ENCODE data around the gene ANGPTL7. TPM values are rescaled to one million over a fixed set of nuclear protein-coding genes. Genes with fewer than 3 reads are reported as not detected.

The ANGPTL7 gene
- total RNA-seq, 2 experiments from 2014 or later = not detected

GRCh38 chr1:11151826-11152612 lies 37.1 kb upstream of the ANGPTL7 start:
- DNase-seq (no peak), ATAC-seq (no peak)
- Mint-ChIP-seq H3K4me1 (ENCODE audit: low read depth) (peaks cover 6% of the 10 kb centered on the region), H3K9me3 (no peaks in the 10 kb centered on the region), H3K36me3 (ENCODE audit: low read depth) (peaks cover 16% of the 10 kb centered on the region), H3K27me3 (no peaks in the 10 kb centered on the region), H3K4me3 (no peak overlapping the region), H3K27ac (no peak overlapping the region)
- ChIA-PET POLR2A (no interaction called here), CTCF (interaction anchor here (3.8 kb wide), 1 partner anchor 114 kb away, joined by 21 read pairs; no protein-coding TSS in a partner anchor)
- intact Hi-C loops (cut with micrococcal nuclease) = no loop called here
- no peak for TF ChIP-seq CTCF (IDR thresholded peaks at IDR 0.05)

- H3K4me3 Mint-ChIP-seq = no peak overlapping the region
- ChIA-PET CTCF (interaction anchor here (3.8 kb wide), 1 partner anchor 115 kb away, joined by 21 read pairs; no protein-coding TSS in a partner anchor), POLR2A (no interaction called here)
- no peaks in the 10 kb centered on the region for H3K9me3 Mint-ChIP-seq
- peaks cover 12% of the 10 kb centered on the region for H3K4me1 Mint-ChIP-seq (ENCODE audit: low read depth)
- peaks cover 16% of the 10 kb centered on the region for H3K36me3 Mint-ChIP-seq (ENCODE audit: low read depth)
- H3K27ac Mint-ChIP-seq = no peak overlapping the region
- ATAC-seq = no peak
- intact Hi-C loops (cut with micrococcal nuclease) = no loop called here
- no peak for TF ChIP-seq CTCF (IDR thresholded peaks at IDR 0.05)
- no peaks in the 10 kb centered on the region for H3K27me3 Mint-ChIP-seq
- no peak for DNase-seq
These were observed 36.4 kb upstream of the ANGPTL7 start for GRCh38 chr1:11152755-11153154.

GRCh38 chr1:11153184-11153583 lies 36.0 kb upstream of the ANGPTL7 start:
- Mint-ChIP-seq H3K27ac (no peak overlapping the region), H3K27me3 (no peaks in the 10 kb centered on the region), H3K9me3 (no peaks in the 10 kb centered on the region), H3K36me3 (ENCODE audit: low read depth) (peaks cover 16% of the 10 kb centered on the region), H3K4me1 (ENCODE audit: low read depth) (peaks cover 14% of the 10 kb centered on the region), H3K4me3 (no peak overlapping the region)
- DNase-seq (no peak), ATAC-seq (no peak)
- CTCF ChIA-PET = interaction anchor here (3.8 kb wide), 1 partner anchor 115 kb away, joined by 21 read pairs; no protein-coding TSS in a partner anchor
- no peak for TF ChIP-seq CTCF (IDR thresholded peaks at IDR 0.05)
- intact Hi-C loops (cut with micrococcal nuclease) = no loop called here
- POLR2A ChIA-PET = no interaction called here

GRCh38 chr1:11156441-11156840 lies 32.7 kb upstream of the ANGPTL7 start:
- ATAC-seq = no peak
- H3K27ac Mint-ChIP-seq = peak overlapping the region; percentile 5
- DNase-seq = no peak
- no peaks in the 10 kb centered on the region for H3K27me3 Mint-ChIP-seq
- peaks cover 18% of the 10 kb centered on the region for H3K4me1 Mint-ChIP-seq (ENCODE audit: low read depth)
- no peaks in the 10 kb centered on the region for H3K9me3 Mint-ChIP-seq
- no peak for TF ChIP-seq CTCF (IDR thresholded peaks at IDR 0.05)
- peaks cover 18% of the 10 kb centered on the region for H3K36me3 Mint-ChIP-seq (ENCODE audit: low read depth)
- POLR2A ChIA-PET = no interaction called here
- CTCF ChIA-PET = interaction anchor here (1.0 kb wide), 1 partner anchor 119 kb away, joined by 3 read pairs; no protein-coding TSS in a partner anchor
- H3K4me3 Mint-ChIP-seq = no peak overlapping the region
- intact Hi-C loops (cut with micrococcal nuclease) = no loop called here

GRCh38 chr1:11156963-11157362 lies 32.2 kb upstream of the ANGPTL7 start:
- peaks cover 20% of the 10 kb centered on the region for H3K36me3 Mint-ChIP-seq (ENCODE audit: low read depth)
- no peak for ATAC-seq
- no peak overlapping the region for H3K4me3 Mint-ChIP-seq

More at GRCh38 chr1:11156963-11157362, 32.2 kb upstream of the ANGPTL7 start:
- Mint-ChIP-seq H3K27me3 (no peaks in the 10 kb centered on the region), H3K27ac (peak overlapping the region; percentile 5), H3K9me3 (no peaks in the 10 kb centered on the region), H3K4me1 (ENCODE audit: low read depth) (peaks cover 18% of the 10 kb centered on the region)
- intact Hi-C loops (cut with micrococcal nuclease) = no loop called here
- POLR2A ChIA-PET = no interaction called here
- no peak for DNase-seq
- CTCF ChIA-PET = interaction anchor here (1.0 kb wide), 1 partner anchor 119 kb away, joined by 3 read pairs; no protein-coding TSS in a partner anchor
- no peak for TF ChIP-seq CTCF (IDR thresholded peaks at IDR 0.05)

Measured in activated CD8-positive, alpha-beta T cell treated with anti-CD3 and anti-CD28 coated beads for 36 hours (primary cell).